Measurements from ENCODE around the gene PLAAT5. TPM values are rescaled to one million over a fixed set of nuclear protein-coding genes. Genes with fewer than 3 reads are reported as not detected.

PLAAT5 gene
- polyA plus RNA-seq, 1 experiment: not detected

DNA sequence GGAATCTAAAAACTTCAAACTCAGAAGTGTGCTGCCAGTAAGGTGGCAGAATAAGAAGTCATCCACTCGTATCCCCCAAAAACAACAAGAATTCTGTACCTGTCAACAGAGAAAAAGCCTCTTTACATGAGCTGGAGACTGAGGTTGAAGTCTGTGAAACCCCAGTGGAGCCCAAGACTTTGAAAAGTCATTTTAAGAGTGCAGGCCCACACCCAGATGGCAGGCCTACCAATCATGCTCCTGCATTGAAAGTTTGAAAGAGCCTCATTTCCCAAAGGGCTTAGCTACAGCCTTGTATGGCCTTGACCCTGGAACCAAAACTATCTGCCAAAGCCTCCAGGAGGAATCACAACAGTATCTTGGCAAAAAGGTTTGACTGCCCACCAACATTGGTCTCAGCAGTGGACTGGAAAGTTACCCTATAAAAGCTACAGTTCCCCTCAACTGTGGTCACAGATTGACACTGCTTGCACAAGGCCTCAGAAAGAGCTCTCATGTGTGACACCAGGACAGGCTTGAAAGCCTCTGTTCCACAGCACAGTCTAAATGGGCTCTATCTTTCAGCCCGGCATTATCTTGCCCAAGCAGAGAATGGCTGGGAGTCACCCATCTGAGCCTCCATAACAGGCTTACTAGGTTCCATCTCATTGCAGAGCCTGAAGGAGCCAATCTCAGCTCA is 73.7 kb downstream of the PLAAT5 start:
- no peak overlapping the region for H3K4me3 ChIP-seq (ENCODE audit: low read depth, low read length)
- no peak for DNase-seq (ENCODE audit: low read depth)
- H3K36me3 ChIP-seq (ENCODE audit: control insufficient read depth, insufficient read depth, low read length): no peaks in the 10 kb centered on the region
- ChIA-PET CTCF (interaction anchor here (0.5 kb wide), 1 partner anchor 103 kb away, joined by 3 read pairs; no protein-coding TSS in a partner anchor), POLR2A (no interaction called here)
- no peak for TF ChIP-seq CTCF (IDR thresholded peaks at IDR 0.05; ENCODE audit: insufficient read depth, low read depth, low read length)
- H3K27me3 ChIP-seq (ENCODE audit: control insufficient read depth, insufficient read depth, low read length): no peaks in the 10 kb centered on the region

Other genes starting within 250 kb of the PLAAT5 start
- gene SLC22A25, start 247.6 kb downstream of the PLAAT5 start, polyA plus RNA-seq (2011; rRNA removed): not detected in 2 replicates
- gene SLC22A9, start 121.4 kb downstream of the PLAAT5 start, polyA plus RNA-seq (2011; rRNA removed): not detected in 2 replicates
- gene LGALS12, start 14.9 kb upstream of the PLAAT5 start, polyA plus RNA-seq (2011; rRNA removed): not detected in 2 replicates
- 6.6 and 7.1 TPM in 2 replicates for gene PLAAT4, start 45.6 kb upstream of the PLAAT5 start, polyA plus RNA-seq (2011; rRNA removed)
- not detected in 2 replicates for gene PLAAT2, start 72.2 kb upstream of the PLAAT5 start, polyA plus RNA-seq (2011; rRNA removed)
- gene PLAAT3, start 123.3 kb upstream of the PLAAT5 start, polyA plus RNA-seq (2011; rRNA removed): 12.5 and 17.6 TPM in 2 replicates
- 36.1 and 64.8 TPM in 2 replicates for gene ATL3, start 180.2 kb upstream of the PLAAT5 start, polyA plus RNA-seq (2011; rRNA removed)
- gene RTN3, start 190.3 kb upstream of the PLAAT5 start, polyA plus RNA-seq (2011; rRNA removed): 91.4 and 164 TPM in 2 replicates

Data from BJ (cell line).